HG03432 (cell line): Measurements from ENCODE around the gene MYH7B.

Experiments used
- ATAC-seq: cut with Tn5 transposase; IDR thresholded peaks from one replicate; pipeline ENCODE4 v1.9.1; 2021; ENCODE audit warnings: mild to moderate bottlenecking, moderate library complexity; ENCODE audit not compliant: unreplicated experiment

Gene MYH7B

DNA sequence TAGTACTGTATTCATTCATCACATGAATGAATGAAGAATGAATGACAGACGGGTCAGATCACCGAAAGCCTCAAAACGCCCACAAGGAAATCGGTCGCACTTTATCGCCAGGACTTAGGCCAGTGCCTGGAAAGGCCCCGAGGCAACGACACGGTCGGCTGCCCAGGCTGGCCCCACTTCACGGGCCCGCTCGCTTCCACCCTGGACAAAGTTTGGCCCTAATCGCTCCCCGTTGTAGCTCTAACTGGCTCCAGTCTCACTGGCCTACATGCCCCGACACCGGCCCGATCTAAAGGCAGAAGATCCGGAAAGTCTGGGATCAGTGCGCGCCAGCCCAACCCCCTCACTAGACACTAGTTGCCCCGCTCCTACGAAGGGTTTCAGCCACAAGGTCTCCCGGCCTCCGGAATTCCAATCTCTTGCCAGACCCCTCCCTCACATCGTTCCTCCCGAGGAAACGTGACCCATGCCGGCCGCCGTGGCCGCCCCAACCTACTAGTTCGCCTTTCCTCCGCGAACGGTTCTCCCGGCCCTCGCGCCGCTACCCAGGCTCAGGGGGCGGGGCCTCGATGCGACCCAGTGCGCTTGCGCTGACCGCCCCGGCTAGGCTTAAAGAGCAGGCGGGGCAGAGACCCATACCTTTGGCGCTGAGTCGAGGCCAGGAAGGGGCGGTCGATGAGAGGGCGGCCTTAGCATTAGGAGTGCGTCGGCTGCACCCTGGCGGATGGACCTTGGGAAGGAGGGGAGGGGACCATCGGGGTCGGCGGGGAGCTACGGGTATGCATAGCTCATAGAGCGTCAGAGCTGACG is at the start of gene MYH7B, which contains the start of gene GSS:
MYH7B (plus strand) TSS at position 638 of the 810 bp plus-strand sequence. CDS start 22,138 bp downstream, outside the sequence.
GSS (minus strand) TSS at position 576 of the 810 bp plus-strand sequence. CDS start 3,954 bp downstream, outside the sequence.
- peak; percentile 88 for ATAC-seq

DNA sequence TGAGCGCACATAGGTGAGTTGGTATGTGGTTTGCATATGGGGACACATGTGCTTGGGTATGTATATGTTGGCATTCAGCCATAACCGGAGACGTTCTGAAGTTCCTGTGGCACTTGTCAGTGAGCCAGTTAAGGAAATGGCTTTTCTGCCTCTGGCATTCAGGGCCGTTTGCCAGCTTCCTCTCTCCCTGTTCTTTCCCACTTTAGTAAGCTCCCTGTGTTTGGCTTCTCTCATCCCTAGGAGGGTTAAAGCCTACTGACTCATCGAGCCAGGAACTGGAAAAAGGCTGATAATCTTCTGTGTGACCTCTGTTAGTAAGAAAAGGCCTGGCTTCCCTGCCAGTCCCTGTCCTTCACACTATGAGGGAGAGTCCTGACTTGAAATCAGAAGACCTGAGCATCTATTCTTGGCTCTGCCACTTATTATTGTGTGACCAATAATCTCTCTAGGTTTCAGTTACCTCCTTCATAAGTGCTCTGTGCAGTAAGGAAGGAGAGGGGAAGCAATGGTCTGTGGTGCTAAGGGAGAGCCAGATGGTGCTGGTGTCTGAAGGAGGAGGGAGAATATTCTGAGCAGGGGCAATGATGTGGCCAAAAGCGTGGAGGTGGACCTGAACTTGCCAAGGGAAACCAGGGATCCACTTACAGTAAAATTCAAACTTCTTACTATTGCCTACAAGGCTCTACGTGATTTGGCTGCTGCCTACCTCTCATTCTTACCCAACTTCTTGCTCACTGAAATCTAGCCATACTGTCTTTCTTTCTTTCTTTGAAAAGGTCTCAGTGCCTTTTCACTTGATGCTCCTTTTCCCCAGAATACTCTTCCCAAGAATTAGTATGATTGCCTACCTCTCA is 47.8 kb upstream of the MYH7B start:
- ATAC-seq, result no peak

DNA sequence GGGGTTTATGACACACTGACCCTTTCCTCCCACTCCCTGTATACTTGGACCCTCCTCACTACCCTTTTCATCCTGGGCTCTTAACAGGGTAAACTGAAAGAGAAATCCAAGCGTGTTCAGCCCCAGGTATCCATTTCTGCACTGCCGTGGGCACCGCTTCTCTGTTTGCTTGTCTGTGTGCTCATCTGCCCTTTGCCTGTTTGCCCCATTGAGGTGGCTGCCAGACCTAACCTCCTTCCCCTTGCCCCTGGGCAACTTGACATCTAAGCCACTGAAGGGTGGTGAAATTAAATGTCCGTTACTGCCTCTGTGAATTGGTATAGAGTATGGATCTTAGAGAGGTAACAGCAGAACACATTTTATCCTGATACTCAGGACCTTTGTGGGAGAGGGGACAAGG is 40.5 kb upstream of the MYH7B start:
- ATAC-seq, result no peak

DNA sequence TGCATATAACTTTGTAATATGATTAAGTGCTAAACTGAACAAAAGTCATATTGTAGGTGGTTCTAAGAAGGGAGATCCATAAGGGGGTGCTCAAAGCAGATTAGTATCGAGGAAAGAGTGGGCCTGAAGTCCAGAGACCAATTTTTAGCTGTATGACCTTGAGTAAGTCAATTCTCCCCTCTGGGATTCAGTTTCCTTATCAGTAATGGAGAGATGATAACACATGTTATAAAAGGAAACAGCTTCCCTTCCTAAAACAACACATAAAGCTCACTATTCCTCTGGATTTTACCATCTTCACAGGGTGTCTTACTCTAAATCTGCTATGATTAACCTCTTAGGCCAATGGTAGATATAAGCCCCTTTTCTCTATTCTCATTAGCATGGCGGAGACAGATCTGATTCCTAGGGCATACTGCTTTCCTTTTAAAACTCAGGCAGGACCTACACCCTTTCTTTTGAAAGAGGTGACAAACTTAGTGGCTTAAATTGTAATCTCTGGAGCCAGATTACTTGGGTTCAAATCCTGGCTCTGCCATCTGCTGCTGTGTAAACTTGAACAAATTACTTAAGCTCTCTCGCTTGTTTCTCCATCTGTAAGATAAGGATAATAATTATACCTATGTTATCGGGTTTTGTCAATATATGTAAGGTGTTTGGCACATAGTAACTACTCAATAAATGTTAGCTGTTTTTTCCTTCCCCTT is 39.8 kb upstream of the MYH7B start:
- ATAC-seq, result no peak

DNA sequence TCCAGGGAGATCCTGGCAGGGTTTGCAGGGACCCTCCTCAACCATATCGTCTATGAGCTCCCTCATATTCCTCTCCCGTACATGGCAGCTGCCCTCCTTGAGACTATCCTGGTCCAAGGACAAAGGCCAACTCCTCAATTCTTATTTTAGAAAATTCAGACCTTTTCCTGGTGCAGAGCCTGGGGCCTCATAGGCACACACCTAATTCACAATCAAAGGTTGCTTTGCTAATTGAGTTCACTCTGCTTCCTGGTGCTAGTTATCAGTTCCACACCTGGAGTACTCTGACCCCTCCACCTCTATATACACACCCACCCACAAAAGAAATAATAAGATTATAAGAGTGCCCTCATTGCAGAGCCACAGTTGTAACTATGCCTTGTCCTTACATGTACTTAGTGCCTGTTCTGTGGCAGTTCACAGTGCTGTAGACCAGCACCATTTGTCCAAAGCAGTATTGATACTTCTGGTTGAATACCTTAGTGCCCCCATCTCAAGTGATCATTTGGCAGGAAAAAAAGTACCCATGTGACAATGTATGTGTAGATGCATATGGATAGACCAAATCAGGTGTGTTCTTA is 38.8 kb upstream of the MYH7B start:
- ATAC-seq, result no peak

DNA sequence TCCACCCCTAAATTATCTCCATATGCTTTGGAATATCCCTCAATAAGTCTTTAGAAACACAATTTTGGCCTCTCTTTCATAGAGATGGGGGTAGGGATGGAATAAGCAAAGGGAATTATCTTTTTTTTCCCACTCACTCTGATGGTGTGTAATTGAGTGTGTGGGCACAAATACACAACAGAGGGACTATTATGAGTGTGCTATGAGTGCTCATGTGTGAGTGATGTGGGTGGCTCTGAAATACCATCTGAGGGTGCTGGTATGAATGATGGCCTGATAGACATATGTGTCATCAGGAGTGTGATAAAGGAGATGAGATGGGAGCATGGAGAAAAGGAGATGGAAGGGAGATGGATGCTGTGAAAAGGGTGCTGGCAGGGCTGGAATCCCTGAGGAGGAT is 35.6 kb upstream of the MYH7B start:
- ATAC-seq, result no peak

DNA sequence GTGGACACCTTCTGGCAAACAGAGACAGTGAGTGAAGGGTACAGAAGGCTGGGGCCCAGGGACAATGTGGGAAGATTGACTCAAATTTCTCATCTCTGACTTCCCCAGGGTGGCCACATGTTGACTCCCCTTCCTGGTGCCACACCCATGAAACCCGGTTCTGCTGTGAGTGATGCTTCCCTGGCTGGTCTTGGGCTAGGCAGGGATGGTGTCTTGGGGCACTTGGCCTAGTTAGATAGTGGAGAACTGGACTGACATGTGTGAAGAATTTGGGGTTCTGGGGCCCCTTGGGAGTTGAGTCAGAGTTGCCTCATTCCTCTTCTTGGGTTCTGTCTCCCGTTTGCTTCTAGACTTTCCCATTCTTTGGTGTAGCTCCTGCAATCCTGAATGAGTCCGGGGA is 34.2 kb upstream of the MYH7B start:
- ATAC-seq, result no peak

DNA sequence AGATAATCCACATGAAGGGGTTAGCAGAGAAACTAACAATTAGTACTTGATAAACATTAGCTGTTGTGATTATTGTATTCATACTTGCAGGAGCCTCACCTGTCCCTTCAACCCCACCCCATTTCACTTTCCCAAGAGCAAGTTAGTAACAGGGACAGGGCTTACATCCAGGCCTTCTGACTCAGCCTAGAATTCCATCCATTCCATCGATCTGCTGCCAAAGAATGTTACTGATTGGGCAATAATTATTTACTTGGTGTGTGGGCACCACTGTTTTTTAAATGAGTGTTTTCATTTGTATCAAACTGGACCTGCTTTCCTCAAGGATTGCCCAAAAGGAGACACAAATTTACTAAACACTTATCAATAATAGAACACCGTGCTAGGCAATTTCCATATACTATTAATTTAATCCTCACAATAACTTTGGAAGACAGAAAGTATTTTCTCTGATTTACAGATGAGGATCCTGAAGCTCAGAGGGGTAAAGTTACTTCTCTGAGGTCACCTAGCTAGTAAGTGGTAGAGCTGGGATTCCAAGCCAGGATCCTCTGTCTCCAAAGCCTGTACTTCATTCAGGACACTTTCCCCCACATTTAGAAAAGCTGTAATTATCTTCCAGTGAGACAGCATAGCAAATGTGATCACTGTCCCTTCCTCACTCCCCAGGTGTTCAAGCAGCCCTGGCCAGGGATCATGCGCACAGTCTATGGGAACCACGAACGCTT is 32.9 kb upstream of the MYH7B start:
- no peak for ATAC-seq

DNA sequence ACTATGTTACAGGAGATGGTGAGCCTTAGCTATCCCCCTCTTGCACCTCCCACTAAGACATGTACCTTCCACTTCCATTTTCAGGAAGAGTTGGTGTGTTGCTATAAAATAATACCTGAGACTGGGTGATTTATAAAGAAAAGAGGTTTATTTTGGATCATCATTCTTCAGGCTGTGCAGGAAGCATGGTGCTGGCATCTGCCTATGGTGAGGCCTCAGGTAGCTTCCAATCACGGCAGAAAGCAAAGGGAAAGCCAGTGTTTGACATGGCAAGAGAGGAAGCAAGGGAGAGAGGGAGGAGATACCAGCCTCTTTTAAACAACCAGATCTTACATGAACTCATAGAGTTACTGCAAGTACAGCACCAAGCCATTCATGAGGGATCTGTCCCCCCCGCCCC is 32.3 kb upstream of the MYH7B start:
- ATAC-seq, result no peak

DNA sequence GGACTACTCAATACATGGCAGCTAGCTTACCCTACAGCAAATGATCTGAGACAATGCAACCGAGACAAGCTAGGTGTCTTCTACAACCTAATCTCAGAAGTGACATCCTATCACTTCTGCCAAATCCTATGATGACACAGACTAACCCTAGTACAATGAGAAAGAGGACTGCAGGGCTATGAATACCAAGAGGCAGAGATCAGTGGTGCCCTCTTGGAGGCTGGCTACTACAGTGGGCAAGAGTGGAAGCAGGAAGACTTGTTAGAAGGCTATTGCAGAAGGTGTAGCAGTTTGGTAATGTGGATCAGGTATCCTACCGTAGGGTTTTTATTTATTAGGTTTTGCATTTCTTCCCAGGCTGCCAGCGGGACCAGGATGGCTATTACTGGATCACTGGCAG is 30.3 kb upstream of the MYH7B start:
- no peak for ATAC-seq

DNA sequence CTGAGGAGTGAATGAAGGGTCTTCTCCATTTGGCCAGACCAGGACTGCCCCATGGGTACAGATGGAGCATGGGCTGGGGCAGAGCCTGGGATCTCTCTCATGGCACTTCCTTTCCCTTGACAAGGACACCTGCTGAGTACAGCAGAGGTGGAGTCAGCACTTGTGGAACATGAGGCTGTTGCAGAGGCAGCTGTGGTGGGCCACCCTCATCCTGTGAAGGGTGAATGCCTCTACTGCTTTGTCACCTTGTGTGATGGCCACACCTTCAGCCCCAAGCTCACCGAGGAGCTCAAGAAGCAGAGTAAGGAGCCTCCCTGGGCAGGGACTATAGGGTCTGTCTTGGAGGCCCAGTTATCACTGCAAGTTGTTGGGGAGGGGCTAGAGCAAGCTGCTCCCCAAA is 29.7 kb upstream of the MYH7B start:
- no peak for ATAC-seq

DNA sequence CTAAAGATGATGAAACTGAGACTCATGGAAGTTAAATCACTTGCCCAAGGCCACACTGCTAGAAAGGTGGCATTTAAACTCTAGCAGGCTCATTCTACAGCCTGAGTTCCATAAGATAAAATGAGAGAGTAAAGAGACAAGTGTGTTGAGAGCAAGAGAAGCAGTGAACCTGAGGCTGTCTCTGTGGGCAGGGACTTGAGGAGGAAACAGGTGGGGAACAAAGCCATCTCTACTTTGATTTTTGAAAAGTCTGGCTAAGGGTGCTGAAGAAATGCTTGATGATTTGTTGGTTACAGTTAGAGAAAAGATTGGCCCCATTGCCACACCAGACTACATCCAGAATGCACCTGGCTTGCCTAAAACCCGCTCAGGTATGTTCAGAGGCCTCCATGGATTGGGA is 29.1 kb upstream of the MYH7B start:
- ATAC-seq, result no peak

DNA sequence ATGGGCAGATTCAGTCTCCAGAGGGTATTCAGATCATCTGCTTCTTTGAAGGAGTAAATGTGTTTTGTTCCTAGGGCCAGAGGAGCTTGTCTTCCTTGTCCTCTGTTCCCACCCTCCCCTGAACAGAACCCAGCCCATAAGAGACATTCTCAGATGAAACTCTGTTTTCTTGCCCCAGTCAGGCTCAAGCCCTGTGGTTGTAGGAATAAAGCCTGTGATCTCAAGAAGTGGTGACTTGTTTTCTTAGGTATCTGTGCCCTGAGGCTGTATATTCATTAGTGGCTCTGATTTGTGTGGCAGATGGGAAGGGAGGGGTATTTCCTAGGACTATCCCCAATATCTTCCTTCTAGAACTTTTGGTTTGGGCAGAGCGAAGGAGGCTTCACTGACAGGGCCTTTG is 27.9 kb upstream of the MYH7B start:
- ATAC-seq, result no peak

DNA sequence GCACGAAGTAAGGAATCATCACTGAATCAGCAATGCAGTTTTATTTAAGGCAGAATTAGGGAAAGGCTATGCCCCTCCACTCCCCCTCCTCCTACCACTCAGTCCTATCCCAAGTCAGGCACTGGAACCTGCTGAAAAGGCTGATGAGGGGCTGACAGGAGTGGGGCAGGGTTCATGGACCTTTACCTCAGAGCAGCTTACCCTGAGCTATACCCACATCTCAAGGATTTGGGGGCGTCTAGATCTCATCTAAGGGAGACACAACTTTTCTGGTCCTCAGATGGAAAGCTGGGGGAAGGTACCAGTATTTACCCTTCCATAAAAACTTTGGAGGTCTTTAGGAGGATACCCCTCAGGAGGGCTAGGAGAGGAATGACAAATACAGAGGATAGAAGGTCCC is 27.3 kb upstream of the MYH7B start:
- no peak for ATAC-seq

DNA sequence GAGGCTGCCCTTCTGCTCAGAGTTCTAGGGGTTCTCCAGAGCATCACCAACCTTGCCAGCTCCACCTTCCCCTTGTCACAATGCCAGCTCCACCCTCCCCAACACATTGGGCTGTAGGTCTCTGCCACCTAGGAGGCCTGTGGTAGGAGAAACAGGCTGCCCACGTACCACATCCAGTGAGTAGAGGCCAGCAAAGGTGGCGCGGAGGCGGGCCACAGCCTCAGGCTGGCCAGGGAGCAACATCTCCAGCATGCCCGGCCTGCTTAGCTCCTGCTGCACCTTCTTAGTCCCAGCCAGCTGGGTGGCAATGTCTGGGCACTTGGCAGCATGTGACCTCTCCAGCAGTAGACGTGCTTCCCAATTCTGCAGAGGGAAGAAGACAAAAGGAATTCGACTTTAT is 23.9 kb upstream of the MYH7B start:
- no peak for ATAC-seq

DNA sequence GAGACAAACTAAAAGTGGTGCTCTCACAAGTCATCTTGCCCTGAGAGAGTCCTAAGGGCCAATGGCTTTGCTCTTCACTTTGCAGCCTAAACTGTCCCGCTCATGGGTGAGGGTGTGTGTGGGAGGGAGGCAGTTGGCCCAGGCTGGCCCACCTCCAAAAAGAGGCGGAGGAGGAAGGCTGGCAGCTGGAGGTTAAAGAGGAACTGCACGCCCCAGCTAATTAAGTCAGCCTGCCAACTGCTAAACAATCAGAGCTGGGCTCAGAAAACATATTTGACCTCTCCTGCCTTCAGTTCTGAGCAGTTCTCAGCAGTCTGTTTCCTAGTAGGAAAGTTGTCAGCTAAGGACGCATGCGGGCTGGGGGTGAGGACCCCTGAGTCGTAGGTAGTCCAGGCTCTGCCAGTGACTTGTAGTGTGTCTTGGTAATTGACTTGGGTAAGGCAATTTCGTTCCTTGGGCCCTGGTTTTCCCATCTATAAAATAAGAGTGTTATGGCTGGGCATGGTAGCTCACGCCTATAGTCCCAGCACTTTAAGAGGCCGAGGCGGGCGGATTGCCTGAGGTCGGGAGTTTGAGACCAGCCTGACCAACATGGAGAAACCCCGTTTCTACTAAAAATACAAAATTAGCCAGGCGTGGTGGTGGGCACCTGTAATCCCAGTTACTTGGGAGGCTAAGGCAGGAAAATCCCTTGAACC is 17.1 kb upstream of the MYH7B start:
- no peak for ATAC-seq

DNA sequence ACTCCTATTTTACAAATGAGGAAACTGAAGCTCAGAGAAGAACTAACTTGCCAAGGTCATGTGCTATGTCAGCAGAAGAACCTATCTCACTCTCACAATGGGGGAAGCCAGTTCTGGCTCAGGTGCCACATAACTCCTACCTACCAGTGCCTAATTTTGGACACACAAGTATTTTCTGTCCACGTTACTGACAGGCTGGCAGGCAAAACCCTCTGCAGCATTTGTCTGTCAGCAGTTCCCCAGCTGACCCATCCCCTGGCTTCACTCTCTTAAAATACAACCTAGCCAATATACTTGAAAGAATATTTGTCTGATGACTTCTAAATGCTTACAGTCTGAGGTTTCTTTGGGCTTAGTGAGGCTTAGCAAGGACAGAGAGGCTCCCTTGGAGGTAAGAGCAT is 15.6 kb upstream of the MYH7B start:
- ATAC-seq, result no peak

DNA sequence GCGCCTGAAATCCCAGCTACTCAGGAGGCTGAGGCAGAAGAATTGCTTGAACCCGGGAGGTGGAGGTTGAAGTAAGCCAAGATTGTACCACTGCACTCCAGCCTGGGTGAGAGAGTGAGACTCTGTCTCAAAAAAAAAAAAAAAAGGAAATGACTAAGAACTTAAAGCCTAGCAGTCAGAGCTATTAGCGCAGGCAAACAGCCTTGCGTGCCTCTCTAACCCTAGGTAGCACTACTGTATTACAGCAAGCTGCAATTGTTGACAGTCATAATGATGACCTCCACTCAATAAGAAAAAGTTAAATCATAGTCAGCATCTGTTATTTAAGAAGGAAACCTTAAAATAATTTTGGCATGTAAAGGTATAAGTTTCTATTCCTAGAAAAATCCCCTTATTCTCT is 14.4 kb upstream of the MYH7B start:
- ATAC-seq, result no peak

DNA sequence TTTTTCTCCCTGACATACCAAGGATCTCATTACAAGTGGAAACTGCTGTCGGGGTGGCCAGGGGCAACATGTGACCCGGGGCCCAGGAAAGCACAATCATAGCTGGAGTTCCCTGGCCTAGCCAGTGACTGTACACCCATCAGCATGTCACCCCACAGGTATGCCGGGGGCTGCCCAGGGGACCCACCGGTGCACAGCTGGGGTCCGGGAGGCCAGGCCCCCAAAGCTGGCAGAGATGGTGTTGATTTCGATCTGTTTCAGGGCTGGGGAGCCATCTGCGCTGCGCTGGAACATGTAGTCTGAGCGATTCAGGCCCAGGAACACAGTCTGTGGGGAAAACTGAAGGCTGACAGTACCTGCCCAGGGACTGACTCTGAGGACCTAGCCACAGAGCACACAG is 13.4 kb upstream of the MYH7B start:
- no peak for ATAC-seq
